Kidney (tissue), 14 donors: ENCODE measurements around the gene ADIPOR2. TPM values are rescaled to one million over a fixed set of nuclear protein-coding genes. Genes with fewer than 3 reads are reported as not detected.

Source experiments
- DNase-seq, 5 donors: peaks; one replicate each; pipeline ENCODE4 v3.0.0-alpha.2; 2013 to 2020
- FAIRE-seq: peaks from 2 replicates; lab custom pipeline; 2012; peaks lifted over from hg19 to GRCh38; lab: Jason Lieb, UNC
- H3K27ac ChIP-seq, 2 donors: one replicate each; pipeline ENCODE4 v1.7.0; 2013; ENCODE audit warnings: low read depth in 2 of 2, low read length in 2 of 2, inconsistent platforms in 1 of 2
- H3K27me3 ChIP-seq: one replicate; pipeline ENCODE4 v1.7.1; 2013; ENCODE audit warnings: low read length, inconsistent platforms; ENCODE audit not compliant: control insufficient read depth, insufficient read depth
- H3K36me3 ChIP-seq, 3 donors: one replicate each; pipeline versions ENCODE4 v1.7.0 to v1.7.1; 2013; ENCODE audit warnings: low read length in 3 of 3, control low read depth in 1 of 3, inconsistent platforms in 1 of 3; ENCODE audit not compliant: insufficient read depth in 3 of 3, control insufficient read depth in 2 of 3
- H3K4me1 ChIP-seq, 3 donors: one replicate each; pipeline versions ENCODE4 v1.7.0 to v1.7.1; 2013; ENCODE audit warnings: low read length in 3 of 3, inconsistent platforms in 1 of 3, low read depth in 1 of 3; ENCODE audit not compliant: control insufficient read depth in 2 of 3, insufficient read depth in 2 of 3
- H3K4me3 ChIP-seq, 3 donors: one replicate each; pipeline versions ENCODE4 v1.7.0 to v1.8.1; 2013; ENCODE audit warnings: low read length in 3 of 3, control low read depth in 1 of 3, inconsistent platforms in 1 of 3
- H3K9ac ChIP-seq, 3 donors: one replicate each; pipeline versions ENCODE4 v1.7.0 to v1.7.1; 2013; ENCODE audit warnings: low read length in 3 of 3, control low read depth in 1 of 3, inconsistent platforms in 1 of 3
- H3K9me3 ChIP-seq, 3 donors: one replicate each; pipeline versions ENCODE4 v1.7.0 to v1.7.1; 2013; ENCODE audit warnings: low read length in 3 of 3, control low read depth in 1 of 3, inconsistent platforms in 1 of 3; ENCODE audit not compliant: control insufficient read depth in 2 of 3, insufficient read depth in 1 of 3
- CTCF ChIP-seq: IDR thresholded peaks from 3 replicates; pipeline ENCODE4 v1.5.1; 2012; ENCODE audit warnings: mild to moderate bottlenecking, moderate library complexity, borderline replicate concordance; ENCODE audit not compliant: insufficient read depth; ENCODE audit errors: extremely low read depth
- intact Hi-C: fragments of 100-400 bp; cut with DNase I; formaldehyde crosslinking; loops from one replicate; pipeline ENCODE4 v1.11.1; 2022
- polyA plus RNA-seq: library from polyadenylated mRNA; stranded (reverse); fragments of 350-450 nt; fragmentation: Illumina TruSeq; extraction: RNeasy Lipid Tissue Mini Kit (QIAGEN cat#74804); gene quantifications from one replicate; pipeline ENCODE4 v1.2.3, GENCODE V29; 2014; ENCODE audit warnings: low read depth, low replicate concordance; ENCODE audit not compliant: insufficient read depth
- total RNA-seq: library from RNA; stranded (reverse); fragmentation: NEBNext Ultra II Directional; extraction: Animal tissue kit (Norgen Biotek cat#: 25700); gene quantifications from one replicate; pipeline ENCODE4 v1.2.1, GENCODE V29; 2021
- donor health status: control.
- donor health status: control.
- donor health status: control.
- donor health status: control.
- donor health status: control.
- donor health status: DM: yes; HTN: yes; CAD: no.
- donor health status: Normal renal cell carcinoma (clear cell type).

Gene ADIPOR2
- total and polyA plus RNA-seq, 2 donors from 2014 or later, result 26.7 to 50.0 TPM

- FAIRE-seq (no peak), DNase-seq (no peak)
- no peak for TF ChIP-seq CTCF
- Histone ChIP-seq H3K27me3 (no peaks in the 10 kb centered on the region), H3K36me3 (no peaks in the 10 kb centered on the region), H3K4me3 (no peak overlapping the region), H3K9me3 (no peaks in the 10 kb centered on the region), H3K9ac (no peak overlapping the region), H3K4me1 (peaks cover 0 to 5% (median 0%) of the 10 kb centered on the region in 3 donors), H3K27ac (no peak overlapping the region)
- intact Hi-C loops, result no loop called here
These were observed 24.7 kb upstream of the ADIPOR2 start for GRCh38 chr12:1666215-1666614.

GRCh38 chr12:1666685-1667162 is 24.1 kb upstream of the ADIPOR2 start:
- DNase-seq, result no peak
- intact Hi-C loops, result no loop called here

GRCh38 chr12:1668833-1669543 is 21.9 kb upstream of the ADIPOR2 start:
- H3K9ac ChIP-seq, result no peak overlapping the region
- H3K36me3 ChIP-seq, result no peaks in the 10 kb centered on the region
- H3K4me1 ChIP-seq, result peaks cover 0 to 5% (median 0%) of the 10 kb centered on the region in 3 donors
- FAIRE-seq (no peak), DNase-seq (peak in 3 of 5 donors; percentile 45 to 61 (median 53))
- H3K27me3 ChIP-seq, result no peaks in the 10 kb centered on the region
- intact Hi-C loops, result no loop called here
- no peak overlapping the region for H3K4me3 ChIP-seq
- no peak overlapping the region for H3K27ac ChIP-seq
- TF ChIP-seq CTCF, result no peak
- H3K9me3 ChIP-seq, result no peaks in the 10 kb centered on the region

More at GRCh38 chr12:1666685-1667162, 24.1 kb upstream of the ADIPOR2 start:
- Histone ChIP-seq H3K4me3 (no peak overlapping the region), H3K27ac (peak overlapping the region; percentile 47 to 75), H3K27me3 (no peaks in the 10 kb centered on the region), H3K9me3 (no peaks in the 10 kb centered on the region), H3K9ac (peak overlapping the region in 1 of 3 donors; percentile 41), H3K36me3 (no peaks in the 10 kb centered on the region), H3K4me1 (peaks cover 0 to 5% (median 0%) of the 10 kb centered on the region in 3 donors)
- FAIRE-seq, result no peak
- no peak for TF ChIP-seq CTCF
